K562 (cell line): ENCODE measurements around the gene MYOM1. TPM values are rescaled to one million over a fixed set of nuclear protein-coding genes. Genes with fewer than 3 reads are reported as not detected.
A peak's percentile ranks its signal among the peaks of the same experiment; 100 is the strongest.

Experiments used
- CHCHD3 ChIP-seq: fragments of 250-450 bp; sonication (Bioruptor Pico); IDR thresholded peaks from 2 replicates; pipeline ENCODE4 v2.1.2; 2022; ENCODE audit warnings: mild to moderate bottlenecking
- HDAC2 ChIP-seq: fragments of 450-650 bp; IDR thresholded peaks from 2 replicates; pipeline ENCODE4 v1.6.1; 2016; ENCODE audit warnings: mild to moderate bottlenecking
- HSF4 ChIP-seq: fragments of 250-450 bp; sonication (Bioruptor Pico); IDR thresholded peaks from 2 replicates; pipeline ENCODE4 v2.1.2; 2022; ENCODE audit warnings: mild to moderate bottlenecking, moderate library complexity, borderline replicate concordance
- ILF3 ChIP-seq: fragments of 450-650 bp; IDR thresholded peaks from 2 replicates; pipeline ENCODE4 v1.6.1; 2018; ENCODE audit warnings: antibody characterized with exemption, mild to moderate bottlenecking, moderate library complexity, borderline replicate concordance
- MCM3 ChIP-seq: fragments of 450-650 bp; IDR thresholded peaks from 2 replicates; pipeline ENCODE4 v1.6.1; 2016
- MCM7 ChIP-seq, 2 experiments: fragments of 450-650 bp; IDR thresholded peaks; 2 replicates each; pipeline ENCODE4 v1.6.1; 2016 to 2018
- PML ChIP-seq: IDR thresholded peaks from 2 replicates; pipeline ENCODE4 v1.6.1; 2012; ENCODE audit warnings: low read length, inconsistent platforms
- SOX6 ChIP-seq: fragments of 450-650 bp; IDR thresholded peaks from 2 replicates; pipeline ENCODE4 v1.6.1; 2014; ENCODE audit warnings: mild to moderate bottlenecking
- U2AF1 ChIP-seq: fragments of 200-400 bp; formaldehyde crosslinking; optimal IDR thresholded peaks from 2 replicates; pipeline ENCODE3; 2017; ENCODE audit warnings: mild to moderate bottlenecking, low read depth, low read length, moderate library complexity
- ZFP36 ChIP-seq: fragments of 150-350 bp; IDR thresholded peaks from 2 replicates; pipeline ENCODE4 v1.6.1; 2018; ENCODE audit warnings: low read length, low read depth; ENCODE audit not compliant: partially characterized antibody
- ZNF197 ChIP-seq: fragments of 200-800 bp; sonication (Bioruptor generic); IDR thresholded peaks from 2 replicates; pipeline ENCODE4 v1.6.1; 2016; ENCODE audit warnings: low read depth, missing genetic modification characterization, missing compliant biosample characterization
- ZNF354B ChIP-seq: fragments of 250-450 bp; sonication (Bioruptor Pico); IDR thresholded peaks from 2 replicates; pipeline ENCODE4 v1.4.0; 2020
- ZNF41 ChIP-seq: fragments of 250-450 bp; sonication (Bioruptor Pico); conservative IDR thresholded peaks from 2 replicates; pipeline ENCODE4 v1.4.0; 2020; ENCODE audit warnings: mild to moderate bottlenecking
- ZNF76 ChIP-seq: fragments of 250-450 bp; sonication (Bioruptor Pico); IDR thresholded peaks from 2 replicates; pipeline ENCODE4 v1.4.0; 2020; ENCODE audit warnings: mild to moderate bottlenecking, moderate library complexity, borderline replicate concordance
- polyA plus RNA-seq, 8 experiments: library from polyadenylated mRNA; depleted of rRNA in 4 of 8; stranded (reverse) in 5 of 8; unstranded in 3 of 8; fragments of >200 nt; fragmentation: Nextera tagmentation in 2 of 8; fragmentation: Illumina TruSeq in 1 of 8; extraction: Ambion mirVana in 2 of 8; extraction: Trizol in 1 of 8; gene quantifications; 2 replicates each; pipeline versions ENCODE4 v1.2.1 to v1.2.3, GENCODE V29; 2011 to 2014; ENCODE audit warnings: inconsistent platforms in 1 of 8, missing spikeins in 1 of 8
- total RNA-seq, 7 experiments: library from RNA; depleted of rRNA in 6 of 7; stranded (reverse); fragments of >200 nt in 6 of 7; fragmentation: Illumina TruSeq in 2 of 7; extraction: Trizol in 2 of 7; gene quantifications; 2 replicates each; pipeline versions ENCODE4 v1.2.1 to v1.2.3, GENCODE V29; 2011 to 2021; ENCODE audit warnings: low replicate concordance in 1 of 7
- TF ChIP-seq, protein P1 (sequence below): fragments of 450-650 bp; IDR thresholded peaks from 2 replicates; pipeline ENCODE4 v1.6.1; 2017; ENCODE audit warnings: mild to moderate bottlenecking, moderate library complexity
- TF ChIP-seq, protein P2 (sequence below), 2 experiments: fragments of 450-650 bp; IDR thresholded peaks; 2 replicates each; pipeline ENCODE4 v1.6.1; 2016
- TF ChIP-seq, protein P3 (sequence below): sonication (generic); formaldehyde crosslinking; IDR thresholded peaks from 2 replicates; pipeline ENCODE4 v1.9.0; 2022; ENCODE audit warnings: mild to moderate bottlenecking, missing genetic modification reagents
- TF ChIP-seq, protein P4 (sequence below): sonication (generic); formaldehyde crosslinking; IDR thresholded peaks from 2 replicates; pipeline ENCODE4 v1.8.0; 2023; ENCODE audit warnings: mild to moderate bottlenecking, missing genetic modification reagents
- TF ChIP-seq, protein P5 (sequence below), 3 experiments: fragments of 200-800 bp in 1 of 3; fragments of 250-450 bp in 1 of 3; fragments of 450-650 bp in 1 of 3; sonication (Bioruptor Pico) in 1 of 3; sonication (Bioruptor generic) in 1 of 3; formaldehyde crosslinking in 1 of 3; IDR thresholded peaks; 2 replicates each; pipeline versions ENCODE4 v1.6.1 to v1.8.0; 2016 to 2022; ENCODE audit warnings: mild to moderate bottlenecking in 2 of 3, missing genetic modification characterization in 2 of 3, missing compliant biosample characterization in 1 of 3, moderate library complexity in 1 of 3

Gene MYOM1
- total and polyA plus RNA-seq, 9 of the 15 experiments (the other 6 are each of a cell fraction or from before 2014, with no cell fraction given), result 0.01 to 0.62 (median 0.25) TPM

DNA sequence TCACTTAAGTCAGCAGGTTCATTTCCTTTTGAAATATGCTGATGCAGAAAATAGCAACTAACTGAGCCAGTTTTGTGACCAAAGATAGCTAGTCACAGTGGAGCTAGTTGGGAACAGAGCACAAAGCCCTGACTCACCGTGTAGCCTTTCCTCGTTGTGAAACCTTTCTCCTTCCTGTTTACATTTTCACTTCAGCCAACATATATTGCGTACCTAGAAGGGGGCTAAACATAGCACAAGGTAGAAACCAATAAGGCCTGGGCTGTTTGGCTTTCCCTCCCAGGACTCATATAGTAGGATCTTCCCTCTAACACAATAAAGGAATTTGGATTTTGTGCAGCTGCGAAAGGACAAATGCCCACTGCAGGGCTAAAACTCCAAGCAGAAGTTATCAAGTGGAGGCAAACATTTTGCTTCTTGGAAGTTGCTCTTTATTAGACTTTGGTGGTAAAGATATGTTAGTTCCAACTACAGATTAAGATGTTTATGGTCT, 182.3 kb downstream of the MYOM1 start (continued):
- TF ChIP-seq, protein P1, sequence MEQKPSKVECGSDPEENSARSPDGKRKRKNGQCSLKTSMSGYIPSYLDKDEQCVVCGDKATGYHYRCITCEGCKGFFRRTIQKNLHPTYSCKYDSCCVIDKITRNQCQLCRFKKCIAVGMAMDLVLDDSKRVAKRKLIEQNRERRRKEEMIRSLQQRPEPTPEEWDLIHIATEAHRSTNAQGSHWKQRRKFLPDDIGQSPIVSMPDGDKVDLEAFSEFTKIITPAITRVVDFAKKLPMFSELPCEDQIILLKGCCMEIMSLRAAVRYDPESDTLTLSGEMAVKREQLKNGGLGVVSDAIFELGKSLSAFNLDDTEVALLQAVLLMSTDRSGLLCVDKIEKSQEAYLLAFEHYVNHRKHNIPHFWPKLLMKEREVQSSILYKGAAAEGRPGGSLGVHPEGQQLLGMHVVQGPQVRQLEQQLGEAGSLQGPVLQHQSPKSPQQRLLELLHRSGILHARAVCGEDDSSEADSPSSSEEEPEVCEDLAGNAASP, result no peak
- TF ChIP-seq, protein P2, sequence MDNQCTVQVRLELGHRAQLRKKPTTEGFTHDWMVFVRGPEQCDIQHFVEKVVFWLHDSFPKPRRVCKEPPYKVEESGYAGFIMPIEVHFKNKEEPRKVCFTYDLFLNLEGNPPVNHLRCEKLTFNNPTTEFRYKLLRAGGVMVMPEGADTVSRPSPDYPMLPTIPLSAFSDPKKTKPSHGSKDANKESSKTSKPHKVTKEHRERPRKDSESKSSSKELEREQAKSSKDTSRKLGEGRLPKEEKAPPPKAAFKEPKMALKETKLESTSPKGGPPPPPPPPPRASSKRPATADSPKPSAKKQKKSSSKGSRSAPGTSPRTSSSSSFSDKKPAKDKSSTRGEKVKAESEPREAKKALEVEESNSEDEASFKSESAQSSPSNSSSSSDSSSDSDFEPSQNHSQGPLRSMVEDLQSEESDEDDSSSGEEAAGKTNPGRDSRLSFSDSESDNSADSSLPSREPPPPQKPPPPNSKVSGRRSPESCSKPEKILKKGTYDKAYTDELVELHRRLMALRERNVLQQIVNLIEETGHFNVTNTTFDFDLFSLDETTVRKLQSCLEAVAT (IDR thresholded peaks at IDR 0.05), result no peak
- TF ChIP-seq MCM7 (IDR thresholded peaks at IDR 0.05), result no peak
- TF ChIP-seq, protein P3, sequence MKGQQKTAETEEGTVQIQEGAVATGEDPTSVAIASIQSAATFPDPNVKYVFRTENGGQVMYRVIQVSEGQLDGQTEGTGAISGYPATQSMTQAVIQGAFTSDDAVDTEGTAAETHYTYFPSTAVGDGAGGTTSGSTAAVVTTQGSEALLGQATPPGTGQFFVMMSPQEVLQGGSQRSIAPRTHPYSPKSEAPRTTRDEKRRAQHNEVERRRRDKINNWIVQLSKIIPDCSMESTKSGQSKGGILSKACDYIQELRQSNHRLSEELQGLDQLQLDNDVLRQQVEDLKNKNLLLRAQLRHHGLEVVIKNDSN (CRISPR knock-in tag), result no peak
- no peak for TF ChIP-seq HDAC2
- peak; percentile 51 for TF ChIP-seq ZFP36
- TF ChIP-seq, protein P4, sequence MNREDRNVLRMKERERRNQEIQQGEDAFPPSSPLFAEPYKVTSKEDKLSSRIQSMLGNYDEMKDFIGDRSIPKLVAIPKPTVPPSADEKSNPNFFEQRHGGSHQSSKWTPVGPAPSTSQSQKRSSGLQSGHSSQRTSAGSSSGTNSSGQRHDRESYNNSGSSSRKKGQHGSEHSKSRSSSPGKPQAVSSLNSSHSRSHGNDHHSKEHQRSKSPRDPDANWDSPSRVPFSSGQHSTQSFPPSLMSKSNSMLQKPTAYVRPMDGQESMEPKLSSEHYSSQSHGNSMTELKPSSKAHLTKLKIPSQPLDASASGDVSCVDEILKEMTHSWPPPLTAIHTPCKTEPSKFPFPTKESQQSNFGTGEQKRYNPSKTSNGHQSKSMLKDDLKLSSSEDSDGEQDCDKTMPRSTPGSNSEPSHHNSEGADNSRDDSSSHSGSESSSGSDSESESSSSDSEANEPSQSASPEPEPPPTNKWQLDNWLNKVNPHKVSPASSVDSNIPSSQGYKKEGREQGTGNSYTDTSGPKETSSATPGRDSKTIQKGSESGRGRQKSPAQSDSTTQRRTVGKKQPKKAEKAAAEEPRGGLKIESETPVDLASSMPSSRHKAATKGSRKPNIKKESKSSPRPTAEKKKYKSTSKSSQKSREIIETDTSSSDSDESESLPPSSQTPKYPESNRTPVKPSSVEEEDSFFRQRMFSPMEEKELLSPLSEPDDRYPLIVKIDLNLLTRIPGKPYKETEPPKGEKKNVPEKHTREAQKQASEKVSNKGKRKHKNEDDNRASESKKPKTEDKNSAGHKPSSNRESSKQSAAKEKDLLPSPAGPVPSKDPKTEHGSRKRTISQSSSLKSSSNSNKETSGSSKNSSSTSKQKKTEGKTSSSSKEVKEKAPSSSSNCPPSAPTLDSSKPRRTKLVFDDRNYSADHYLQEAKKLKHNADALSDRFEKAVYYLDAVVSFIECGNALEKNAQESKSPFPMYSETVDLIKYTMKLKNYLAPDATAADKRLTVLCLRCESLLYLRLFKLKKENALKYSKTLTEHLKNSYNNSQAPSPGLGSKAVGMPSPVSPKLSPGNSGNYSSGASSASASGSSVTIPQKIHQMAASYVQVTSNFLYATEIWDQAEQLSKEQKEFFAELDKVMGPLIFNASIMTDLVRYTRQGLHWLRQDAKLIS, result no peak
- TF ChIP-seq ZNF354B, result no peak
- no peak for TF ChIP-seq MCM3
- TF ChIP-seq PML, result no peak
- TF ChIP-seq ZNF197 (CRISPR knock-in tag), result no peak
- no peak for TF ChIP-seq U2AF1
- TF ChIP-seq, protein P5, sequence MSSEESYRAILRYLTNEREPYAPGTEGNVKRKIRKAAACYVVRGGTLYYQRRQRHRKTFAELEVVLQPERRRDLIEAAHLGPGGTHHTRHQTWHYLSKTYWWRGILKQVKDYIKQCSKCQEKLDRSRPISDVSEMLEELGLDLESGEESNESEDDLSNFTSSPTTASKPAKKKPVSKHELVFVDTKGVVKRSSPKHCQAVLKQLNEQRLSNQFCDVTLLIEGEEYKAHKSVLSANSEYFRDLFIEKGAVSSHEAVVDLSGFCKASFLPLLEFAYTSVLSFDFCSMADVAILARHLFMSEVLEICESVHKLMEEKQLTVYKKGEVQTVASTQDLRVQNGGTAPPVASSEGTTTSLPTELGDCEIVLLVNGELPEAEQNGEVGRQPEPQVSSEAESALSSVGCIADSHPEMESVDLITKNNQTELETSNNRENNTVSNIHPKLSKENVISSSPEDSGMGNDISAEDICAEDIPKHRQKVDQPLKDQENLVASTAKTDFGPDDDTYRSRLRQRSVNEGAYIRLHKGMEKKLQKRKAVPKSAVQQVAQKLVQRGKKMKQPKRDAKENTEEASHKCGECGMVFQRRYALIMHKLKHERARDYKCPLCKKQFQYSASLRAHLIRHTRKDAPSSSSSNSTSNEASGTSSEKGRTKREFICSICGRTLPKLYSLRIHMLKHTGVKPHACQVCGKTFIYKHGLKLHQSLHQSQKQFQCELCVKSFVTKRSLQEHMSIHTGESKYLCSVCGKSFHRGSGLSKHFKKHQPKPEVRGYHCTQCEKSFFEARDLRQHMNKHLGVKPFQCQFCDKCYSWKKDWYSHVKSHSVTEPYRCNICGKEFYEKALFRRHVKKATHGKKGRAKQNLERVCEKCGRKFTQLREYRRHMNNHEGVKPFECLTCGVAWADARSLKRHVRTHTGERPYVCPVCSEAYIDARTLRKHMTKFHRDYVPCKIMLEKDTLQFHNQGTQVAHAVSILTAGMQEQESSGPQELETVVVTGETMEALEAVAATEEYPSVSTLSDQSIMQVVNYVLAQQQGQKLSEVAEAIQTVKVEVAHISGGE (CRISPR knock-in tag; IDR thresholded peaks at IDR 0.05), result no peak
- TF ChIP-seq ZNF41 (CRISPR knock-in tag), result no peak
- TF ChIP-seq SOX6, result peak; percentile 47; the same call in 1 of the 2 replicates
- 0 out of 2 replicates have a peak, but pooled peaks have one; percentile 28 for TF ChIP-seq ILF3
- no peak for TF ChIP-seq ZNF76 (CRISPR knock-in tag)
- no peak for TF ChIP-seq CHCHD3 (CRISPR knock-in tag)
- TF ChIP-seq HSF4 (CRISPR knock-in tag), result no peak
